ENCODE results near the gene RSRP1. TPM values are rescaled to one million over a fixed set of nuclear protein-coding genes. Genes with fewer than 3 reads are reported as not detected.

Gene RSRP1
- total and polyA plus RNA-seq, 2 of the 8 experiments (the other 6 are each of a cell fraction or from before 2014, with no cell fraction given): 32.9 to 59.4 TPM

DNA sequence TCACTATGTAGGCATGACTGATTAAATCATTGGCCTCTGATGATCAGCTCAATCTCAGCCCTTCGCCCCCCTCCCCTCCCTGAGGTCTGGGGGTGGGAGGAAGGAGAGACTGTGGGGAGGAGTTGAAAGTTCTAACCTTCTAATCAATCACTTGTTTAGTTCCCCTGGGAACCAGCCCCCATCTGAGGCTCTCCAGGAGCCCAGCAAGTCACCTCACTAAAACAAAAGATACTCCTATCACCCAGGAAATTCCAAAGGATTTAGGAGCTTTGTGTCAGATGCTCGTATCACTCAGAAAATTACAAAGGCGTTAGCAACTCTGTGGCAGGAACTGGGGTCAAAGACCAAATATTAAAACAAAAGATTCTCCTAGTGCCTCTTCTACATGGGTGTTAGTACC, 36.5 kb downstream of the RSRP1 start:
- FAIRE-seq (no peak), DNase-seq (ENCODE audit: low read depth in 1 of 2, low spot score in 2 of 2) (no peak)
- H3K4me3 ChIP-seq (ENCODE audit: extremely low read depth in 1 of 4, insufficient read depth in 2 of 4, low read depth in 3 of 4, low read length in 4 of 4): no peak overlapping the region

More for the DNA sequence above, 36.5 kb downstream of the RSRP1 start:
- ChIA-PET POLR2A (ENCODE audit: partially characterized antibody) (interaction anchor here (0.8 to 1.6 kb wide), 2 partner anchors 22 to 29 kb away, joined by 4 to 5 read pairs; partner anchors contain the start of gene SYF2), CTCF (ENCODE audit: partially characterized antibody) (interaction anchor here (1.0 to 1.5 kb wide), 3 partner anchors 13 to 278 kb away, joined by 3 to 5 read pairs (median 3); no protein-coding TSS in a partner anchor)
- Histone ChIP-seq H2BK15ac (ENCODE audit: low read length) (no peak overlapping the region), H3K4me1 (replicated peaks in 1 of 4; ENCODE audit: control insufficient read depth in 3 of 4, insufficient read depth in 4 of 4, low read length in 3 of 4) (no peaks in the 10 kb centered on the region), H3K23ac (ENCODE audit: insufficient read length) (no peak overlapping the region), H3K9me3 (ENCODE audit: insufficient read depth in 2 of 2, low read depth in 1 of 2, low read length in 1 of 2) (no peaks in the 10 kb centered on the region), H3K9ac (replicated peaks in 1 of 4; ENCODE audit: extremely low read depth in 1 of 4, low read depth in 3 of 4, low read length in 3 of 4) (no peak overlapping the region), H2BK12ac (ENCODE audit: low read depth, low read length) (no peak overlapping the region), H3K27me3 (replicated peaks in 1 of 4; ENCODE audit: control insufficient read depth in 3 of 4, extremely low read depth in 1 of 4, insufficient read depth in 3 of 4, low read length in 3 of 4) (no peaks in the 10 kb centered on the region), H3K27ac (ENCODE audit: low read depth, low read length) (no peak overlapping the region), H4K91ac (replicated peaks; ENCODE audit: insufficient read length, low read length) (no peak overlapping the region), H3K79me1 (ENCODE audit: low read depth, low read length) (no peaks in the 10 kb centered on the region), H3K23me2 (ENCODE audit: low read depth, low read length) (no peaks in the 10 kb centered on the region), H2BK5ac (ENCODE audit: low read depth, low read length) (no peak overlapping the region), H3K36me3 (ENCODE audit: control insufficient read depth in 2 of 4, insufficient read depth in 4 of 4, low read length in 3 of 4) (no peaks in the 10 kb centered on the region), H3K56ac (replicated peaks; ENCODE audit: insufficient read length, low read depth, low read length) (no peak overlapping the region), H4K5ac (ENCODE audit: insufficient read length, low read depth, low read length) (no peak overlapping the region), H3K4ac (replicated peaks; ENCODE audit: insufficient read length, low read depth, low read length) (no peak overlapping the region), H3K14ac (ENCODE audit: insufficient read length) (no peak overlapping the region), H3K18ac (ENCODE audit: extremely low read depth, low read length) (0 out of 2 replicates have a peak overlapping the region, but pooled peaks have one; percentile 7), H3K79me2 (ENCODE audit: control insufficient read depth in 1 of 2, insufficient read depth in 2 of 2, low read length in 2 of 2) (no peaks in the 10 kb centered on the region), H4K8ac (ENCODE audit: extremely low read depth, insufficient read depth, low read length) (no peak overlapping the region), H4K20me1 (replicated peaks in 1 of 2; ENCODE audit: control insufficient read depth in 1 of 2, insufficient read depth in 2 of 2, low read length in 2 of 2) (no peaks in the 10 kb centered on the region), H2BK120ac (replicated peaks; ENCODE audit: low read depth, low read length) (no peak overlapping the region), H3K4me2 (ENCODE audit: insufficient read depth in 1 of 2, low read depth in 2 of 2, low read length in 2 of 2) (no peak overlapping the region), H2AFZ (ENCODE audit: low read length) (no peak overlapping the region), H2AK5ac (ENCODE audit: low read depth, low read length) (no peak overlapping the region), H2BK20ac (ENCODE audit: low read length) (no peak overlapping the region)
- TF ChIP-seq KDM1A (IDR thresholded peaks at IDR 0.05; ENCODE audit: borderline replicate concordance, low read length): no peak
- no peak for TF ChIP-seq SIN3A (conservative IDR thresholded peaks at IDR 0.05 in 1 of 2, IDR thresholded peaks at IDR 0.05 in 1 of 2; ENCODE audit: low read depth in 1 of 2, low read length in 2 of 2)
- 68% methylated on average over 3 of the region's 3 CpGs; no CpG with 5 or more reads in 1 of the 2 experiments for whole genome bisulfite sequencing, 2 experiments (ENCODE audit: extremely low coverage in 1 of 2, insufficient coverage in 1 of 2, insufficient read length in 1 of 2, insufficient replicate concordance in 2 of 2, low coverage in 1 of 2, low lambda C conversion rate in 2 of 2, missing lambda C conversion rate in 1 of 2)
